ENCODE results near the gene UROC1. TPM values are rescaled to one million over a fixed set of nuclear protein-coding genes. Genes with fewer than 3 reads are reported as not detected.

The UROC1 gene
- total RNA-seq, 1 donor from 2014 or later: not detected

Other genes with a start within 250 kb of the UROC1 start
- 1.2 and 1.5 TPM in 2 replicates for gene KLF15, start 160.4 kb downstream of the UROC1 start, total RNA-seq
- not detected in 2 replicates for gene CFAP100, start 122.9 kb downstream of the UROC1 start, total RNA-seq
- 41.5 and 45.9 TPM in 2 replicates for gene ZXDC, start 41.9 kb downstream of the UROC1 start, total RNA-seq
- 0.21 TPM in 1 of 2 replicates, not detected in the other for gene CHST13, start 6.4 kb upstream of the UROC1 start, total RNA-seq
- not detected in 2 replicates for gene C3orf22, start 41.2 kb upstream of the UROC1 start, total RNA-seq
- 9.8 and 12.9 TPM in 2 replicates for gene TXNRD3, start 137.4 kb upstream of the UROC1 start, total RNA-seq
- gene CHCHD6, start 186.5 kb upstream of the UROC1 start, total RNA-seq: 11.8 and 21.9 TPM in 2 replicates

Measured in myocyte (in vitro differentiated cells).